HepG2 (cell line): ENCODE data around the gene LIME1. TPM values are rescaled to one million over a fixed set of nuclear protein-coding genes. Genes with fewer than 3 reads are reported as not detected.

Experiments
- AGO1 ChIP-seq: fragments of 200-400 bp; formaldehyde crosslinking; IDR thresholded peaks from 2 replicates; pipeline ENCODE4 v1.6.1; 2017; ENCODE audit warnings: mild to moderate bottlenecking, low read depth, low read length, moderate library complexity; ENCODE audit not compliant: poor library complexity, severe bottlenecking
- CBX1 ChIP-seq: IDR thresholded peaks from one replicate; pipeline ENCODE4 v1.6.1; 2016; ENCODE audit warnings: antibody characterized with exemption, low read depth
- CHCHD3 ChIP-seq: sonication (generic); formaldehyde crosslinking; IDR thresholded peaks from 2 replicates; pipeline ENCODE4 v1.8.0; 2022; ENCODE audit warnings: mild to moderate bottlenecking, missing genetic modification reagents, moderate library complexity
- FOXK2 ChIP-seq: fragments of 450-650 bp; IDR thresholded peaks from 2 replicates; pipeline ENCODE4 v1.6.1; 2016
- GFI1 ChIP-seq: sonication (generic); formaldehyde crosslinking; IDR thresholded peaks from 2 replicates; pipeline ENCODE4 v1.5.0; 2020; ENCODE audit warnings: missing genetic modification reagents, mild to moderate bottlenecking, borderline replicate concordance
- GTF3A ChIP-seq: sonication (generic); formaldehyde crosslinking; conservative IDR thresholded peaks from 2 replicates; pipeline ENCODE4 v1.4.0; 2020; ENCODE audit warnings: mild to moderate bottlenecking, missing genetic modification reagents
- HNRNPK ChIP-seq: fragments of 200-400 bp; formaldehyde crosslinking; IDR thresholded peaks from 2 replicates; pipeline ENCODE4 v1.6.1; 2018; ENCODE audit warnings: low read length, low read depth, moderate library complexity, mild to moderate bottlenecking; ENCODE audit not compliant: poor library complexity, severe bottlenecking
- HOXD1 ChIP-seq: sonication (generic); formaldehyde crosslinking; IDR thresholded peaks from 2 replicates; pipeline ENCODE4 v1.5.0; 2020; ENCODE audit warnings: missing genetic modification reagents
- IRF2 ChIP-seq: IDR thresholded peaks from 2 replicates; pipeline ENCODE4 v1.6.1; 2018; ENCODE audit warnings: missing genetic modification reagents, missing compliant biosample characterization
- KDM5B ChIP-seq: sonication (generic); formaldehyde crosslinking; IDR thresholded peaks from 2 replicates; pipeline ENCODE4 v1.4.0; 2020; ENCODE audit warnings: missing genetic modification reagents, mild to moderate bottlenecking, borderline replicate concordance
- KLF12 ChIP-seq: sonication (generic); formaldehyde crosslinking; IDR thresholded peaks from 2 replicates; pipeline ENCODE4 v1.4.0; 2020; ENCODE audit warnings: missing genetic modification reagents, borderline replicate concordance
- NR2F2 ChIP-seq: IDR thresholded peaks from 2 replicates; pipeline ENCODE4 v1.6.1; 2012; ENCODE audit warnings: low read depth, inconsistent platforms, borderline replicate concordance
- NR3C1 ChIP-seq: sonication (generic); formaldehyde crosslinking; IDR thresholded peaks from 2 replicates; pipeline ENCODE4 v1.4.0; 2020; ENCODE audit warnings: missing genetic modification reagents
- POLR2A ChIP-seq, 2 experiments: IDR thresholded peaks; 2 replicates each; pipeline ENCODE4 v1.6.1; 2011; ENCODE audit warnings: low read depth in 2 of 2, low read length in 2 of 2, mild to moderate bottlenecking in 1 of 2, moderate library complexity in 1 of 2; ENCODE audit not compliant: insufficient read depth in 1 of 2
- ZNF225 ChIP-seq: sonication (generic); formaldehyde crosslinking; IDR thresholded peaks from 2 replicates; pipeline ENCODE4 v1.4.0; 2020; ENCODE audit warnings: mild to moderate bottlenecking, missing genetic modification reagents
- ZNF598 ChIP-seq: sonication (generic); formaldehyde crosslinking; IDR thresholded peaks from 2 replicates; pipeline ENCODE4 v1.5.1; 2020; ENCODE audit warnings: mild to moderate bottlenecking, missing genetic modification reagents, borderline replicate concordance
- polyA plus RNA-seq, 8 experiments: library from polyadenylated mRNA; depleted of rRNA in 3 of 8; stranded (reverse) in 7 of 8; unstranded in 1 of 8; fragments of >200 nt; fragmentation: Illumina TruSeq in 4 of 8; extraction: Trizol in 4 of 8; gene quantifications; 2 replicates each; pipeline versions ENCODE4 v1.2.1 to v1.2.3, GENCODE V29; 2011 to 2016; ENCODE audit warnings: low read depth in 4 of 8, missing spikeins in 1 of 8, mixed read lengths in 1 of 8; ENCODE audit not compliant: insufficient read depth in 1 of 8
- total RNA-seq, 5 experiments: library from RNA; depleted of rRNA; stranded (reverse); fragments of >200 nt; fragmentation: Illumina TruSeq; extraction: Trizol; gene quantifications; 2 replicates each; pipeline ENCODE4 v1.2.3, GENCODE V29; 2016; ENCODE audit warnings: low read depth in 1 of 5
- TF ChIP-seq, protein P1 (sequence below): sonication (generic); formaldehyde crosslinking; IDR thresholded peaks from 2 replicates; pipeline ENCODE4 v1.4.0; 2020; ENCODE audit warnings: mild to moderate bottlenecking, missing genetic modification reagents
- TF ChIP-seq, protein P2 (sequence below): sonication (generic); formaldehyde crosslinking; IDR thresholded peaks from 2 replicates; pipeline ENCODE4 v1.8.0; 2022; ENCODE audit warnings: mild to moderate bottlenecking, missing genetic modification reagents, borderline replicate concordance
- TF ChIP-seq, protein P3 (sequence below): sonication (generic); formaldehyde crosslinking; conservative IDR thresholded peaks from 2 replicates; pipeline ENCODE4 v1.8.0; 2022; ENCODE audit warnings: low read depth, missing genetic modification reagents

The LIME1 gene
- total and polyA plus RNA-seq, 2 of the 13 experiments (the other 11 are each of a cell fraction or from before 2014, with no cell fraction given): 13.0 to 61.5 TPM

DNA sequence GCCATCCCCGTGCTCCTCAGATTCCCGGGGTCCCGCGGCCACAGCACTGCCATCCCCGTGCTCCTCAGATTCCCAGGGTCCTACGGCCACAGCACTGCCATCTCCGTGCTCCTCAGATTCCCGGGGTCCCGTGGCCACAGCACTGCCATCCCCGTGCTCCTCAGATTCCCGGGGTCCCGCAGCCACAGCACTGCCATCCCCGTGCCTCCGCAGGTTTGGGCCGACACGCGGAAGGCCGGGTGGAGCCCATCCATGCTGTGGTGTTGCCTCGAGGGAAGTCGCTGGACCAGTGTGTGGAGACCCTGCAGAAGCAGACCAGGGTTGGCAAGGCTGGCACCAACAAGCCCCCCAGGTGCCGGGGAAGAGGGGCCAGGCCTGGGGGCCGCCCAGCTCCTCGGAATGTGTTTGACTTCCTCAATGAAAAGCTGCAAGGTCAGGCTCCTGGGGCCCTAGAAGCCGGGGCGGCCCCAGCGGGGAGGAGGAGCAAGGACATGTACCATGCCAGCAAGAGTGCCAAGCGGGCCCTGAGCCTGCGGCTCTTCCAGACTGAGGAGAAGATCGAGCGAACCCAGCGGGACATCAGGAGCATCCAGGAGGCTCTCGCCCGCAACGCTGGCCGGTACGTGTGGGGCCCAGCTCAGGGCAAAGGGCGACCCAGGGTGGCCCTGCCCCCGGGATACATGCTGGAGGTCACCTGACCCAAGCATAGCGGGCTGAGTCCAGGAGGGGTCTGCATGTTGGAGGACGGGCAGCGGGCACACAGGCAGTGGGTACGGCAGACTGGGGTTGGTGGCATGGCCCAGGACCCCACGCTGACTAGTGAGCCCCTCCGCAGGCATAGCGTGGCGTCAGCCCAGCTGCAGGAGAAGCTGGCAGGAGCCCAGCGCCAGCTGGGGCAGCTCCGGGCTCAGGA is 1.3 kb upstream of the LIME1 start (continued):
- TF ChIP-seq, protein P1, sequence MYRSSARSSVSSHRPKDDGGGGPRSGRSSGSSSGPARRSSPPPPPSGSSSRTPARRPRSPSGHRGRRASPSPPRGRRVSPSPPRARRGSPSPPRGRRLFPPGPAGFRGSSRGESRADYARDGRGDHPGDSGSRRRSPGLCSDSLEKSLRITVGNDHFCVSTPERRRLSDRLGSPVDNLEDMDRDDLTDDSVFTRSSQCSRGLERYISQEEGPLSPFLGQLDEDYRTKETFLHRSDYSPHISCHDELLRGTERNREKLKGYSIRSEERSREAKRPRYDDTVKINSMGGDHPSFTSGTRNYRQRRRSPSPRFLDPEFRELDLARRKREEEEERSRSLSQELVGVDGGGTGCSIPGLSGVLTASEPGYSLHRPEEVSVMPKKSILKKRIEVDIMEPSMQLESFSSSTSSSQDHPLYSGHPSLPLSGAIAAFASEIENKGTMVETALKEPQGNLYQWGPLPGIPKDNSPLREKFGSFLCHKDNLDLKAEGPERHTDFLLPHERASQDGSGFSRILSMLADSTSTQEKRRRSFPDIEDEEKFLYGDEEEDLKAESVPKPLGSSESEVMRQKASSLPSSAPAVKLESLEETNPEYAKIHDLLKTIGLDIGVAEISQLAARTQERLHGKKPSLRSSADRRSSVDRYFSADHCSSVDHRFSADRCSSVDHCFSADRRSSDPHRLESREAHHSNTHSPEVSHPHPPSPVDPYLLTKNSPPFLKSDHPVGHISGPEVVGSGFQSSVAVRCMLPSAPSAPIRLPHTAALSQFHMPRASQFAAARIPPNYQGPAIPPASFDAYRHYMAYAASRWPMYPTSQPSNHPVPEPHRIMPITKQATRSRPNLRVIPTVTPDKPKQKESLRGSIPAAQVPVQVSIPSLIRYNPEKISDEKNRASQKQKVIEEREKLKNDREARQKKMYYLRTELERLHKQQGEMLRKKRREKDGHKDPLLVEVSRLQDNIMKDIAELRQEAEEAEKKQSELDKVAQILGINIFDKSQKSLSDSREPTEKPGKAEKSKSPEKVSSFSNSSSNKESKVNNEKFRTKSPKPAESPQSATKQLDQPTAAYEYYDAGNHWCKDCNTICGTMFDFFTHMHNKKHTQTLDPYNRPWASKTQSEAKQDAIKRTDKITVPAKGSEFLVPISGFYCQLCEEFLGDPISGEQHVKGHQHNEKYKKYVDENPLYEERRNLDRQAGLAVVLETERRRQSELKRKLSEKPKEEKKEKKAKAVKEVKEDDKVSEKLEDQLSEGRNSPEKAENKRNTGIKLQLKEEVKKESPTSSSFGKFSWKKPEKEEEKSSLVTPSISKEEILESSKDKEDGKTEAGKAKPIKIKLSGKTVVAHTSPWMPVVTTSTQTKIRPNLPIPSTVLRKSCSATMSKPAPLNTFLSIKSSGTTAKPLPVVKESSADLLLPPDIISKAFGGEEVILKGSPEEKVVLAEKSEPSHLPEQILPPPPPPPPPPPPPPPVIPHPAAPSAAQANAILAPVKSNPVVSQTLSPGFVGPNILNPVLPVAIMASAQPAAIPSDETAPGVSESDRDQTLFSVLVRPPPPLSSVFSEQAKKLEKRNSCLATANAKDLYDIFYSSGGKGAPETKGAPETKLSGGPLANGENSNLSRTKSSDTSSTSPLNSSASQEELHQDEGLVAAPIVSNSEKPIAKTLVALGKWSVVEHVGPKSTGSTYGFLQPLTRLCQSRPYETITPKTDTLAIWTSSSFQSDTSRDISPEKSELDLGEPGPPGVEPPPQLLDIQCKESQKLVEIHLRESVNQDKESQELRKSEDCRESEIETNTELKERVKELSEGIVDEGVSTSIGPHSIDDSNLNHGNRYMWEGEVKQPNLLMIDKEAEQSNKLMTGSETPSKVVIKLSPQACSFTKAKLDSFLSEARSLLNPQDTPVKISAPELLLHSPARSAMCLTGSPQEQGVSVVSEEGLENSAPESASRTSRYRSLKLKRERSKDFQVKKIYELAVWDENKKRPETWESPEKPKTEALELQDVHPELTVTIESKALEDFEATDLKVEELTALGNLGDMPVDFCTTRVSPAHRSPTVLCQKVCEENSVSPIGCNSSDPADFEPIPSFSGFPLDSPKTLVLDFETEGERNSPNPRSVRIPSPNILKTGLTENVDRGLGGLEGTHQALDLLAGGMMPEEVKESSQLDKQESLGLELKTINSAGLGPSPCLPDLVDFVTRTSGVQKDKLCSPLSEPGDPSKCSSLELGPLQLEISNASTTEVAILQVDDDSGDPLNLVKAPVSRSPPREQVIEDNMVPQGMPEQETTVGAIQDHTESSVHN (CRISPR knock-in tag): no peak
- TF ChIP-seq, protein P2, sequence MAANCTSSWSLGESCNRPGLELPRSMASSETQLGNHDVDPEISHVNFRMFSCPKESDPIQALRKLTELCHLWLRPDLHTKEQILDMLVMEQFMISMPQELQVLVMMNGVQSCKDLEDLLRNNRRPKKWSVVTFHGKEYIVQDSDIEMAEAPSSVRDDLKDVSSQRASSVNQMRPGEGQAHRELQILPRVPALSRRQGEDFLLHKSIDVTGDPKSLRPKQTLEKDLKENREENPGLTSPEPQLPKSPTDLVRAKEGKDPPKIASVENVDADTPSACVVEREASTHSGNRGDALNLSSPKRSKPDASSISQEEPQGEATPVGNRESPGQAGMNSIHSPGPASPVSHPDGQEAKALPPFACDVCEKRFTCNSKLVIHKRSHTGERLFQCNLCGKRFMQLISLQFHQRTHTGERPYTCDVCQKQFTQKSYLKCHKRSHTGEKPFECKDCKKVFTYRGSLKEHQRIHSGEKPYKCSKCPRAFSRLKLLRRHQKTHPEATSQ (CRISPR knock-in tag): no peak
- TF ChIP-seq GFI1 (CRISPR knock-in tag) (no peak), GTF3A (CRISPR knock-in tag) (no peak), POLR2A (IDR thresholded peaks at IDR 0.05; ENCODE audit: insufficient read depth in 1 of 2, low read depth in 2 of 2, low read length in 2 of 2) (peak in 1 of 2 experiments; percentile 18; a peak in 1 of 4 replicates), NR3C1 (CRISPR knock-in tag) (no peak), HNRNPK (no peak), ZNF598 (CRISPR knock-in tag) (no peak), HOXD1 (CRISPR knock-in tag) (no peak), KLF12 (CRISPR knock-in tag) (no peak), NR2F2 (no peak; the same call in 1 of the 2 replicates), IRF2 (no peak), FOXK2 (no peak), CBX1 (no peak), CHCHD3 (CRISPR knock-in tag) (no peak), ZNF225 (no peak), AGO1 (peak; percentile 93), KDM5B (CRISPR knock-in tag) (no peak; the same call in 1 of the 2 replicates)
- TF ChIP-seq, protein P3, sequence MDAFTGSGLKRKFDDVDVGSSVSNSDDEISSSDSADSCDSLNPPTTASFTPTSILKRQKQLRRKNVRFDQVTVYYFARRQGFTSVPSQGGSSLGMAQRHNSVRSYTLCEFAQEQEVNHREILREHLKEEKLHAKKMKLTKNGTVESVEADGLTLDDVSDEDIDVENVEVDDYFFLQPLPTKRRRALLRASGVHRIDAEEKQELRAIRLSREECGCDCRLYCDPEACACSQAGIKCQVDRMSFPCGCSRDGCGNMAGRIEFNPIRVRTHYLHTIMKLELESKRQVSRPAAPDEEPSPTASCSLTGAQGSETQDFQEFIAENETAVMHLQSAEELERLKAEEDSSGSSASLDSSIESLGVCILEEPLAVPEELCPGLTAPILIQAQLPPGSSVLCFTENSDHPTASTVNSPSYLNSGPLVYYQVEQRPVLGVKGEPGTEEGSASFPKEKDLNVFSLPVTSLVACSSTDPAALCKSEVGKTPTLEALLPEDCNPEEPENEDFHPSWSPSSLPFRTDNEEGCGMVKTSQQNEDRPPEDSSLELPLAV (CRISPR knock-in tag): no peak
